ENCODE results near the gene FASN.

Gene FASN

GRCh38 chr17:82076018-82076784 lies 21.8 kb downstream of the FASN start:
- peak; percentile 30 for DNase-seq (ENCODE audit: low spot score)

GRCh38 chr17:82073446-82073845 lies 24.6 kb downstream of the FASN start:
- no peak for DNase-seq (ENCODE audit: low spot score)

GRCh38 chr17:82072827-82073226 lies 25.2 kb downstream of the FASN start:
- DNase-seq (ENCODE audit: low spot score), result no peak

- no peak for DNase-seq (ENCODE audit: low spot score)
Measured at GRCh38 chr17:82070611-82071010, 27.4 kb downstream of the FASN start.

GRCh38 chr17:82065638-82066303 lies 32.3 kb downstream of the FASN start, which contains the start of gene DUS1L:
DUS1L (minus strand) TSS chr17:82065804; CDS start chr17:82065059, 745 bp downstream.
- no peak for DNase-seq (ENCODE audit: low spot score)

- DNase-seq (ENCODE audit: low spot score), result no peak
Measured at GRCh38 chr17:82065193-82065637, 32.8 kb downstream of the FASN start.

- DNase-seq (ENCODE audit: low spot score), result no peak
Measured at GRCh38 chr17:82064433-82065192, 33.4 kb downstream of the FASN start.

- DNase-seq (ENCODE audit: low spot score), result no peak
Measured at GRCh38 chr17:82063424-82064415, 34.3 kb downstream of the FASN start.

- DNase-seq (ENCODE audit: low spot score), result no peak
Measured at GRCh38 chr17:82062984-82063368, 35.1 kb downstream of the FASN start.

- no peak for DNase-seq (ENCODE audit: low spot score)
Measured at GRCh38 chr17:82062076-82062983, 35.7 kb downstream of the FASN start.

- DNase-seq (ENCODE audit: low spot score), result no peak
Measured at GRCh38 chr17:82061047-82061925, 36.8 kb downstream of the FASN start.

- no peak for DNase-seq (ENCODE audit: low spot score)
Measured at GRCh38 chr17:82060614-82061013, 37.4 kb downstream of the FASN start.

GRCh38 chr17:82060001-82060380 lies 38.0 kb downstream of the FASN start:
- no peak for DNase-seq (ENCODE audit: low spot score)

GRCh38 chr17:82059272-82060000 lies 38.6 kb downstream of the FASN start:
- no peak for DNase-seq (ENCODE audit: low spot score)

- no peak for DNase-seq (ENCODE audit: low spot score)
Measured at GRCh38 chr17:82058855-82059249, 39.2 kb downstream of the FASN start.

GRCh38 chr17:82058230-82058854 lies 39.7 kb downstream of the FASN start:
- DNase-seq (ENCODE audit: low spot score), result no peak

GRCh38 chr17:82056729-82057621 lies 41.1 kb downstream of the FASN start:
- DNase-seq (ENCODE audit: low spot score), result no peak
